Measurements from ENCODE around the gene ARIH2. TPM values are rescaled to one million over a fixed set of nuclear protein-coding genes. Genes with fewer than 3 reads are reported as not detected.
"Not testable (repeated sequence)": the region's sequence is repeated elsewhere in the genome, so short reads cannot be mapped to it uniquely, and the experiment has no call there.

ARIH2 gene
- total RNA-seq, 4 donors from 2014 or later, result 37.4 to 102 (median 79.9) TPM

GRCh38 chr3:48897460-48898376, 20.9 kb upstream of the ARIH2 start:
- no peaks in the 10 kb centered on the region for H3K4me1 ChIP-seq
- DNase-seq, result peak in 1 of 2 donors; percentile 16
- H3K9me3 ChIP-seq, result no peaks in the 10 kb centered on the region
- intact Hi-C loops (cut with DNase I; ENCODE audit: low total_unique reads), result no loop called here
- H3K36me3 ChIP-seq, result no peaks in the 10 kb centered on the region
- peak overlapping the region; percentile 74 to 82 for H3K27ac ChIP-seq
- H3K27me3 ChIP-seq, result no peaks in the 10 kb centered on the region
- no peak for TF ChIP-seq POLR2A (IDR thresholded peaks at IDR 0.05)
- peak overlapping the region; percentile 71 to 75 for H3K4me3 ChIP-seq

GRCh38 chr3:48898383-48899234, 20.0 kb upstream of the ARIH2 start, which contains the start of gene SLC25A20:
TSS of gene SLC25A20 (minus strand) at chr3:48898882. CDS start at chr3:48898794, 88 bp downstream.
- Histone ChIP-seq H3K4me1 (no peaks in the 10 kb centered on the region), H3K4me3 (peak within 1 kb of the TSS; percentile 71 to 75), H3K27me3 (no peaks in the 10 kb centered on the region), H3K27ac (peak within 1 kb of the TSS; percentile 74 to 82), H3K36me3 (no peaks in the 10 kb centered on the region), H3K9me3 (no peaks in the 10 kb centered on the region)
- peak; percentile 84 to 89 for DNase-seq
- intact Hi-C loops (cut with DNase I; ENCODE audit: low total_unique reads), result no loop called here
- TF ChIP-seq CTCF (IDR thresholded peaks at IDR 0.05) (peak in 2 of 4 experiments; percentile 1 to 21), POLR2A (IDR thresholded peaks at IDR 0.05) (peak in 1 of 2 donors; percentile 53)

GRCh38 chr3:48899273-48899672, 19.4 kb upstream of the ARIH2 start:
- no peak for DNase-seq
- intact Hi-C loops (cut with DNase I; ENCODE audit: low total_unique reads), result no loop called here
- Histone ChIP-seq H3K9me3 (no peaks in the 10 kb centered on the region), H3K27ac (peak overlapping the region; percentile 74 to 82), H3K4me1 (no peaks in the 10 kb centered on the region), H3K4me3 (peak overlapping the region in 1 of 2 donors; percentile 71), H3K27me3 (no peaks in the 10 kb centered on the region), H3K36me3 (no peaks in the 10 kb centered on the region)
- TF ChIP-seq POLR2A (IDR thresholded peaks at IDR 0.05) (no peak), CTCF (IDR thresholded peaks at IDR 0.05) (no peak)

GRCh38 chr3:48907026-48907425, 11.6 kb upstream of the ARIH2 start:
- H3K4me1 ChIP-seq; H3K9me3 ChIP-seq; H3K27me3 ChIP-seq; DNase-seq; intact Hi-C loops (cut with DNase I; ENCODE audit: low total_unique reads); H3K36me3 ChIP-seq; H3K27ac ChIP-seq; H3K4me3 ChIP-seq: not testable (repeated sequence)

GRCh38 chr3:48915296-48915695, 3.3 kb upstream of the ARIH2 start:
- Histone ChIP-seq H3K36me3 (no peaks in the 10 kb centered on the region), H3K4me1 (peaks cover 0 to 3% of the 10 kb centered on the region in 2 donors), H3K27me3 (no peaks in the 10 kb centered on the region), H3K4me3 (no peak overlapping the region), H3K9me3 (no peaks in the 10 kb centered on the region), H3K27ac (no peak overlapping the region)
- TF ChIP-seq POLR2A (IDR thresholded peaks at IDR 0.05) (no peak), CTCF (IDR thresholded peaks at IDR 0.05) (no peak)
- intact Hi-C loops (cut with DNase I; ENCODE audit: low total_unique reads), result no loop called here
- DNase-seq, result no peak

Measured in uterus (tissue), 4 donors.